Dendritic cell treated with granulocyte-macrophage colony-stimulating factor and Interleukin-4, amounts not matched to agents 40 ng/mL and 50 ng/mL, for 4 days (primary cell): Measurements from ENCODE around the gene LRTM1.

Experiments
- H3K27ac Mint-ChIP-seq: one replicate; pipeline ENCODE4 v1.8.0; 2022; ENCODE audit warnings: mild to moderate bottlenecking, mixed read lengths
- H3K27me3 Mint-ChIP-seq: one replicate; pipeline ENCODE4 v1.8.0; 2022; ENCODE audit warnings: mild to moderate bottlenecking, mixed read lengths
- H3K36me3 Mint-ChIP-seq: one replicate; pipeline ENCODE4 v1.8.0; 2022; ENCODE audit warnings: low read depth, mixed read lengths
- H3K4me1 Mint-ChIP-seq: one replicate; pipeline ENCODE4 v1.8.0; 2022; ENCODE audit warnings: low read depth, mixed read lengths
- H3K4me3 Mint-ChIP-seq: one replicate; pipeline ENCODE4 v1.8.0; 2022; ENCODE audit warnings: mild to moderate bottlenecking, moderate library complexity, mixed read lengths
- H3K9me3 Mint-ChIP-seq: one replicate; pipeline ENCODE4 v1.8.0; 2022; ENCODE audit warnings: mixed read lengths
- intact Hi-C: fragments of 100-400 bp; cut with micrococcal nuclease; formaldehyde crosslinking; loops from one replicate; pipeline ENCODE4 v1.15.0; 2022

The LRTM1 gene

DNA sequence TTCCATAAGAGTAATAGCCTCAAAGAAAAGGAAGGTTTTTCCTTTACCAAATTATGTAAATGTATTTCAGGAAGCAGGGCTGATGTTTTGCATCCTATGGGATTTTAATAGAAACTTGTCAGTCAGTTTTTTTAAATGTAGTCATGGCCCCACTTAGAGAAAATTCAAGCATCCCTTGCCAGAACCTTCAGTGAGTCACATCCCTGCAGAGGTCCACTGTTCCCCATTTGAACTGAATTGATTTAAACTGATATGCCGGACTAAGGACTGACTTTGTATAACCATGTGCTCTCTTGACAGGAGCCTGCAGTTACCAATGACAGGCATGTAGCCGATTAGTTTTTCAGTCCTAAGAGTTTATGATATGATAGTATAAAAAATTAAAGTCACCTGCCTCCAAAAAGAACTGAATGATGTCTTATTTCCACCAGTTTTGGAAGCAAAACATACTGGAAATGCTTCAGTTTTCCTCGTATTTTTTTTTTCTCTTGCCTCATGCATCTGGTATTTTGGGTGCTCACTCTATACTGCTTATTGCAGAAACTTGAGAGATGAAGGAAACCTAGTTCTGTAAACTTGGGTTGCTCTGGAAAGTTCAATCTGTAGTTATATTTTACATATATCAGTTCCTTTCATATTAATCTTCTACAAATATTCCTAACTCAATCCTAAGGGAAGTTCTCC, 30.7 kb downstream of the LRTM1 start:
- H3K9me3 Mint-ChIP-seq = no peaks in the 10 kb centered on the region
- H3K4me3 Mint-ChIP-seq = no peak overlapping the region
- no peaks in the 10 kb centered on the region for H3K36me3 Mint-ChIP-seq
- intact Hi-C loops = no loop called here
- peaks cover 1% of the 10 kb centered on the region for H3K27me3 Mint-ChIP-seq
- no peaks in the 10 kb centered on the region for H3K4me1 Mint-ChIP-seq
- no peak overlapping the region for H3K27ac Mint-ChIP-seq

DNA sequence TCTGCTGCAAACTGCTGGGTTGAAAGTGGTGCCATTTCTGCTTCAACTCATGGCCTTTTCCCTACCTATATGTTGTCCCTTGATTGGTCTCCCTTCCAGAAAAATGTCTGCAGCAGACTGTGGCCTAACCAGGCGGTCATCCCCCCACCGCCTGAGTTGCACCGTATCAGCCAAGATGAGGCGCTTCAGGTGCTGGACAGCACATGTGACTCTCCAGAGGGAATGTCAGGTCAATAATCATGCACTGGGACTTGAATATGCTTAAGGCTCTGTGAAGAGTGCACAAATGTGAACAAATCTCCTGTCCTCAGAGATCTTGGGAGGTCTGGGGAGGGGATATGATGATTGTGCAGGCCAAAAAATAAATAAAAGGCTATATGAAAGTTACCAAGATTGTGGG, 32.2 kb downstream of the LRTM1 start:
- no peak overlapping the region for H3K4me3 Mint-ChIP-seq
- no peaks in the 10 kb centered on the region for H3K36me3 Mint-ChIP-seq
- peaks cover 1% of the 10 kb centered on the region for H3K27me3 Mint-ChIP-seq
- H3K27ac Mint-ChIP-seq = no peak overlapping the region
- H3K9me3 Mint-ChIP-seq = no peaks in the 10 kb centered on the region
- intact Hi-C loops = no loop called here
- H3K4me1 Mint-ChIP-seq = no peaks in the 10 kb centered on the region

DNA sequence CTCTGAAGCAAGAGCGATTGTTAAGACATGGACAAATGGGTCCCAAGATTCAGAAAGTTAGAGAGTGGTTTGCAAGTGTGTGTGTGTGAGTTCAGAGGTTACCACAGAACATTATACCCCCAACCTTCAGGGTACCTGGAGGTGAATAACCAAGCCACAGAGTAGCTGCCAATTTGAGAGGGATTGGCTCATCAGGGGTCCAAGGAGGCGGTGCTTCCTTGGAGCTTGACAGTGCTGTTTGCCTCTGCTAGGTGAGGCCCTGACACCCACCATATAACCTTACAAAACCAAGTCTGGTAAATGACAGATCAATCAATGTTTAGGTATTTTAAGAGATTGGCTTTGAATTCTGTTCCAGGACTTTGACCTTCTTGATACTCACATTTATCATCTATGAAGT, 35.7 kb downstream of the LRTM1 start:
- Mint-ChIP-seq H3K27ac (no peak overlapping the region), H3K9me3 (no peaks in the 10 kb centered on the region), H3K4me3 (no peak overlapping the region), H3K36me3 (no peaks in the 10 kb centered on the region), H3K27me3 (no peaks in the 10 kb centered on the region), H3K4me1 (no peaks in the 10 kb centered on the region)
- intact Hi-C loops = no loop called here

DNA sequence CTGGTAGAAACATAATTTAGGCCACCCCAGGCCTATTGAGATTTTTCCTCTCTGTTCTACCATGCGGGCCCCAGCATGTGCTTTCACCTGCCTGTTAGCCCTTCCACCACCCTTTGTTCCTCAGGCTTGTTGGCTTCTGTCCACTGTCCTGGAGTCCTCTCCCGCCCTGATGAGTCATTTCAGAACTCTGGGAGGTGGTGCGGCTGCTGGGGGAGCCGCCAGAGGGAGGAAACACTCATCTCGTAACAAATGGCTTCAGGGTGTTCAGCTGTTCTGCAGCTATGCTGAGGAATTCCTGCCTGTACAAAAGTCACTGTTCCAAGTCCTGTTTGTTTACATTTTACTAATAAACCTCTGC, 36.3 kb downstream of the LRTM1 start:
- no peak overlapping the region for H3K4me3 Mint-ChIP-seq
- no peaks in the 10 kb centered on the region for H3K9me3 Mint-ChIP-seq
- H3K27me3 Mint-ChIP-seq = no peaks in the 10 kb centered on the region
- intact Hi-C loops = no loop called here
- no peaks in the 10 kb centered on the region for H3K36me3 Mint-ChIP-seq
- no peak overlapping the region for H3K27ac Mint-ChIP-seq
- no peaks in the 10 kb centered on the region for H3K4me1 Mint-ChIP-seq

DNA sequence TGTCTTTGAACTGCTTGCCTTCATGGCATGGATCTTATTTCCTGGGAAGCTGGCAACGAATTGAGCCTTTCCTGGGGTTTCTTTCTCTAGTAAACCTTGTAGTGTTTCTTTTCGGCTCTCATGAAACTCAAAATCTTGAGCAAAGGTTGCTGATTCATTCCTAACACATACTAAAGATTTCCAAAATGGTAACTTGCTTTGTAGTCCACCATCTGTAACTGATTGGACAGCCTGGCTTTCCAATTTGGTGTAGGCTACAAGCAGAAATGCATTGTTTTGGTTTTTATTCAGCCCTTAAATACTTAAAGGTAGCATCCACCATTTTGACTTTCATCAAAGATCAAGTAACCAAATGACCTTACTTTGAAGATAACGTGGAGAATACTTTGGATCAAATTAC, 38.1 kb downstream of the LRTM1 start:
- Mint-ChIP-seq H3K4me3 (no peak overlapping the region), H3K27me3 (no peaks in the 10 kb centered on the region), H3K36me3 (no peaks in the 10 kb centered on the region), H3K4me1 (no peaks in the 10 kb centered on the region), H3K9me3 (no peaks in the 10 kb centered on the region), H3K27ac (no peak overlapping the region)
- intact Hi-C loops = no loop called here

DNA sequence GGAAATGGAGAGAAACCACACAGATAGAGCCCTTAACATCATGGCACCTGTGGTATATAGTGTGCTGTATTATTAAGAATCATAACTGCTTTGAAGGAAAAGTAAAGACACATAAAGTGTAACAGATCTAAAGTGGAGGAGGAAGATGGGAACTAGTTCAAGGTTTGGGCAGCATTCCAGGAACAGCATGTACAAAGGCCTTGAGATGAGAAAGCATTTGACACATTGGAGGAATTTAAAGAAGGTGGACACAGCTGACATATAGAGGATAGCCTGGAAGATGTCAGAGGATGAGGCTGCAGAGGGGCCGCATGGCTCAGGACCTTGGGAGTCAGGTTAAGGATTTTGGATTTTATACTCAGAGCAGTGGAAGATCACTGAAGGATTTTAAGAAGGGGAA, 39.0 kb downstream of the LRTM1 start:
- no peaks in the 10 kb centered on the region for H3K36me3 Mint-ChIP-seq
- no peaks in the 10 kb centered on the region for H3K27me3 Mint-ChIP-seq
- intact Hi-C loops = no loop called here
- H3K27ac Mint-ChIP-seq = no peak overlapping the region
- H3K4me3 Mint-ChIP-seq = no peak overlapping the region
- no peaks in the 10 kb centered on the region for H3K9me3 Mint-ChIP-seq
- H3K4me1 Mint-ChIP-seq = no peaks in the 10 kb centered on the region

DNA sequence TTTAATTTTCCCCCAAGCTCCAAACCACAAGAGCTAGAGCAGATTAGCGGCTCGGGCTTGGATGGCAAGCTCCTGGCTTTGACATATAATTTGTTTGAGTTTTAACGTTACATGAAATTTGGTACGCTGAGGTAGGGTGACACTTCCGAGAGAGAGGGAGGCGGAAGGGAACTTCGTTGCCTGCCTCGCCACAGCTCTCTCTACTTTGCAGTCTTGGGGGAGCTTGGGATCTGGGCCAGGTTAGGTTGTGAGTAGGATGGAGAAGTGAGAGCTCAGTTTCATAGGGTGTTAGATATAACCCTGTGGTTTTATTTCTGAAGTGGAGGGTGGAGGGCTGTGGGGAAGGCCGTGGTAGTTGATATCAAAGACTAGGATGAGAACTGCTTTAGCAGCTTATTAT, 39.7 kb downstream of the LRTM1 start:
- Mint-ChIP-seq H3K4me1 (no peaks in the 10 kb centered on the region), H3K4me3 (no peak overlapping the region), H3K36me3 (no peaks in the 10 kb centered on the region), H3K27me3 (peaks cover 2% of the 10 kb centered on the region), H3K9me3 (no peaks in the 10 kb centered on the region), H3K27ac (no peak overlapping the region)
- intact Hi-C loops = no loop called here

DNA sequence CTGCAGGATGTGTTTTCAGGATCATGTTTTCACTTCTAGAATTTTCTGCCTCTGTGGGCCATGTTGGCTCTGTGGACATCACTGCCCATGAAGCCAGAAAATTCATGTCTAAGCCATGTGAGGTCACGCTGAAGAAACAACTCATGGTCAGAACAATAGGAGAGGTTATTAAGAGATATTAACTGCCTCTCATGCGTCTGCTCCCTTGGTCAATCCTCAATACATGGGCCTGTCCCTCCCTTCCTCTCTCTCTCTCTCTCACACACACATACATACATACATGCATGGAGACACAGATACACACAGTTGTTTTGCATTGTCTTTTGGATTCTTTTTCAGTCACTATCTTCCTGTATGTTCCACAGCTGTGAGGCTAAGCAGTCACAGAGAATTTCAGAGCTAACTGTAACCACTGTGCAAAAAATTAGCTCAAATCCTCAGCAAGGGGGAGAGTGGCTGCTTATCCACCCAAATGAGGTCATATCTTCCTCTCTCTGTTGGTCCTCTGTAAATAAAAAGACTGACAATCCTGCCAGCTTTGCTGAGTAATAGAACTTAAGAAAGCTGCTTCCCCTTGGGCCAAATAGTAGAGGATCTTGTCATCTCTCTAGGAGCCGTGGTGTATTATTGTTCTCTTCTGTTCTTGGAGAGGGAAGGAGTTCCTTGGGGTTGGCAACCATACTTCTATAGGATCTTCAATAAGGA, 45.6 kb downstream of the LRTM1 start:
- Mint-ChIP-seq H3K27ac (no peak overlapping the region), H3K27me3 (peaks cover 4% of the 10 kb centered on the region), H3K36me3 (no peaks in the 10 kb centered on the region), H3K4me1 (no peaks in the 10 kb centered on the region), H3K9me3 (no peaks in the 10 kb centered on the region), H3K4me3 (no peak overlapping the region)
- intact Hi-C loops = no loop called here

DNA sequence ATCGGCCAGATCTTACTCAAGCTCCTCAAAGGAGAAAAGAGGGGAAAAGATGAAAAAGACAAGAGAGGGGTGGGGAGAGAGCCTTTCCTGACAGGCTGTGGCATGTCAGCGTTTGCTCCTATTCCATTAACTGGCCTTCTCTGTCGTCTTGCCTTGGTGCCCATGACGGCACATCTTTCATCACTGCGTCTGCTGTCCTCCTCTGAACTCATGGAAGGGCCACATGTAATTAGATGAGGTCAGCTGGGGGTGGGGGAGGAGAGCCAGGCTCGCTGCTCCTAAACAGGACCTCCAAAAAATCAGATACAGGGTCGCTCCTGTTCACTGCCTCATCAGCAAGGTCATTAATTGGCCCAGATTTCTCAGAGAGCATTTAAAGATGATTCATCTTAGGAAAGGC, 49.7 kb downstream of the LRTM1 start:
- Mint-ChIP-seq H3K27me3 (peaks cover 9% of the 10 kb centered on the region), H3K4me1 (no peaks in the 10 kb centered on the region), H3K4me3 (no peak overlapping the region), H3K9me3 (no peaks in the 10 kb centered on the region), H3K27ac (no peak overlapping the region), H3K36me3 (no peaks in the 10 kb centered on the region)
- intact Hi-C loops = no loop called here

DNA sequence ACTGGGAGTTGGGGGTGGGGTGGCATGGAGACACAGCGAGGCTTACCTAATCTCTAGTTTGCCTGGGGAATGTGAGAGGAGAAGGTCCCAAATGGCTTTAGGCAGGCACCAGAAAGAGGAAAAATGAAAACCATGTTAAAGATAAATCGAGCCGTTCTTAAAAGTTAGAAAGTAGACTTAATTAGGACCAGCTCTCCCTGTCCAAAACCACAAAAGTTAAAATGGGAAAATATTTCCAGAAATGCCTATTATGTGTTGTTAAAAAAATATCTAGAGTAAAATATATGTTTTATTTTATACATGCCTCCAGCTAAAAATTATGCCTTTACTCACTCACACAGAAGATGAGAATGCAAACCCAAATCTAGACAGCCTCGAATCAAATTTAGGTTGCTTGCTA, 50.1 kb downstream of the LRTM1 start:
- intact Hi-C loops = no loop called here
- Mint-ChIP-seq H3K27ac (no peak overlapping the region), H3K4me1 (no peaks in the 10 kb centered on the region), H3K4me3 (no peak overlapping the region), H3K27me3 (peaks cover 9% of the 10 kb centered on the region), H3K36me3 (no peaks in the 10 kb centered on the region), H3K9me3 (no peaks in the 10 kb centered on the region)

DNA sequence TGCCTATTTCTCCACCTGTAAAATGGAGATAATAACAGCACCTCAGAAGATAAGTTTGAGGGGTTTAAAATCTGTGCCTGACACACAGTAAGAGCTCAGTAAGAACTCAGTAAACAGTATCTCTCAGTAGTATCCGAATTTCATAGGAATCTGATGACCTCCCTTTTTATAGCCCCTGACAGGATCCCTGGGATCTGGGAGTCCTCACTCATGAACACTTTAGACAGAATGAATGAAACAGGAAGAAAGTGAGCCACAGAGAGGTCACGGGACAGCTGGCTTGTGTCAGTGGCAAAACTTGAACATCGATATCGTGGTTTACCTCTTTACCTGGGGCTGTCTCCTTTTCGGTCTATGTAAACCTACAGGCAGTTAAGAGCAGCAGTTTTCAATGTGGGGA, 51.2 kb downstream of the LRTM1 start:
- Mint-ChIP-seq H3K27ac (no peak overlapping the region), H3K36me3 (no peaks in the 10 kb centered on the region), H3K4me1 (no peaks in the 10 kb centered on the region), H3K4me3 (no peak overlapping the region), H3K27me3 (peaks cover 9% of the 10 kb centered on the region), H3K9me3 (no peaks in the 10 kb centered on the region)
- intact Hi-C loops = no loop called here

DNA sequence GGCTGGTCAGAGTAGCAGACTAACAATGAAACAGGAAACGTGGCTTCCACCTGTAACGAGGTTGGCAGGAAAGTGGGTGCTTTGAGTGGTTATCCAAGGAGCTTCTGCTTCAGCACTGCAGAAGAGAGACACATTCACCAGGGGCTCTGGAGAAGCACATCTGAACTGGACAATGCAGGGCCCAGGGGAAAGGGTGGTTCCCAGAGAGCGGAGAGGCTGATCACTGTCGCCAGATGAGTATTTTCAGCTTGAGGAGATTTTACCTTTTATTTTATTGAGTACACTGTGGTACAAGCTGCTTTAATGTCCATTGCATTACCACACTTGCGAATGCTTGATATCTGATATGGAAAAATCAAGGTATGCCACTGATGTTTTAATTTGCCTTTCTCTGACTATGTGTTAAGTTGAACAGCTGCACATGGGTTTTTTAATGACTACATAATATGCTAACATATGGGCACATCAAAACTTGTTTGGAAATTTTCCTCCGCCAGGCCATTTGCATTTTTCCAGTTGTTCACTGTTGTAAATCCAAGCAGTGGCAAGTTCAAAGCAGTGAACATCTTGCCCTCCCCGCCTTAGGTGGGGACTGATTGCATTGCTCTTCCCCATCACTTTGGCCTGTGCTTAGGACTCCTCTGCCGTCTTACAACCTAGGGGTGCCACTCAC, 52.1 kb downstream of the LRTM1 start:
- no peak overlapping the region for H3K4me3 Mint-ChIP-seq

DNA sequence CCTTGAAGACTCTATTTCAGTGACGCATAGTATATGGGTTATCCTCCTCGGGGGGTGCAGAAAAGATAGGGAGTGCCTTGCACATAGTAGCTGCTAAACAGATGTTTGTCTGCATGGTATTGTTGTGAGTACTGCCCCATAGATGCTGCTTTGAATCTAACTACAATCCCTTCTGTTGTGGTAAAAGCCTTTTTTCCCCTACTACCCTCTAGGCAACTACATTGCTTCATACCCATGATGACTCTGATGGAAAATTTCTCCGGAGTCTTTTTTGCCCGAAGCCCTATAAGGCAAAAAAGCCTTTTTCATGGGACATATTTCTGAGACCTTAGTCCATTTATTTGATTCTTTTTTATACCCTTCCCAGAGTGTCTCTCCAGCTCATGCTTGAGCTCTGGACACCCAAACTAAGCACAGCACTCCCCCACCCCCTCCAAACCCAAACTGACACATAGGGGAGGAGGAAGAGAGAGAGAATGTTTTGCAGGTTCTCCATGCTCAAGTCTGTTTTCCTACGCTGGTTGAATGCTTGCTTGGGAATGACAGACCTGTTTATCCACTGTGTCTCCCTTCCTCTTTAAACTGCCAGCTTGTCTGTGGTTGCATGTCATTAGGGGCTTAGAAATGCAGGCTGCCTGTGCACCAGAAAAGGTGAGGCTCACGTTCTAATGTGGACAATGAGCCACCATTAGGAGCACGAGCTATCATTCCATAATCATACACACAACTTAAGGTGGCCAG, 52.9 kb downstream of the LRTM1 start:
- Mint-ChIP-seq H3K4me1 (no peaks in the 10 kb centered on the region), H3K9me3 (no peaks in the 10 kb centered on the region), H3K36me3 (no peaks in the 10 kb centered on the region), H3K27me3 (peaks cover 7% of the 10 kb centered on the region), H3K4me3 (no peak overlapping the region), H3K27ac (no peak overlapping the region)
- intact Hi-C loops = no loop called here

More for the DNA sequence above, 52.1 kb downstream of the LRTM1 start:
- Mint-ChIP-seq H3K27ac (no peak overlapping the region), H3K4me1 (no peaks in the 10 kb centered on the region), H3K27me3 (peaks cover 9% of the 10 kb centered on the region), H3K9me3 (no peaks in the 10 kb centered on the region), H3K36me3 (no peaks in the 10 kb centered on the region)
- intact Hi-C loops = no loop called here
